WTC11 (cell line): ENCODE measurements around the gene SARS1. TPM values are rescaled to one million over a fixed set of nuclear protein-coding genes. Genes with fewer than 3 reads are reported as not detected.

ENCODE experiments used
- ATAC-seq: fragments of 200-7000 bp; cut with Tn5 transposase; 2 replicates; pipeline ENCODE4 v1.10.0; 2021; ENCODE audit warnings: mild to moderate bottlenecking, moderate library complexity
- CTCF ChIA-PET: fragments of 300-600 bp; sonication (Branson Sonifier 250); formaldehyde crosslinking; loops from one replicate; lab custom pipeline; 2021; ENCODE audit warnings: antibody characterized with exemption; lab: Charles Lee
- POLR2A ChIA-PET: fragments of 350-600 bp; sonication (Branson Sonifier 250); formaldehyde crosslinking; loops from one replicate; lab custom pipeline; 2021; ENCODE audit warnings: antibody characterized with exemption; lab: Charles Lee
- DNase-seq: peaks from one replicate; pipeline ENCODE4 v3.0.0; 2021; ENCODE audit warnings: low spot score
- H3K27ac Mint-ChIP-seq: 2 replicates; pipeline ENCODE4 v1.8.0; 2021; ENCODE audit warnings: mixed read lengths
- H3K27me3 Mint-ChIP-seq: 2 replicates; pipeline ENCODE4 v1.8.0; 2021; ENCODE audit warnings: low read depth, mild to moderate bottlenecking, moderate library complexity, mixed read lengths
- H3K36me3 Mint-ChIP-seq: 2 replicates; pipeline ENCODE4 v1.8.0; 2021; ENCODE audit warnings: mixed read lengths
- H3K4me1 Mint-ChIP-seq: 2 replicates; pipeline ENCODE4 v1.8.0; 2022; ENCODE audit warnings: mixed read lengths
- H3K4me3 Mint-ChIP-seq: 2 replicates; pipeline ENCODE4 v1.8.0; 2021; ENCODE audit warnings: mild to moderate bottlenecking, moderate library complexity, mixed read lengths
- H3K9me3 Mint-ChIP-seq: 2 replicates; pipeline ENCODE4 v1.8.0; 2021; ENCODE audit warnings: mixed read lengths
- ATF3 ChIP-seq: sonication (generic); formaldehyde crosslinking; conservative IDR thresholded peaks from 2 replicates; pipeline ENCODE4 v1.8.1; 2022; ENCODE audit warnings: mild to moderate bottlenecking, missing genetic modification reagents
- ELF4 ChIP-seq: sonication (generic); formaldehyde crosslinking; IDR thresholded peaks from 2 replicates; pipeline ENCODE4 v1.8.1; 2022; ENCODE audit warnings: low read depth, mild to moderate bottlenecking, moderate library complexity, missing genetic modification reagents
- HMGXB4 ChIP-seq: sonication (generic); formaldehyde crosslinking; IDR thresholded peaks from 2 replicates; pipeline ENCODE4 v1.8.1; 2023; ENCODE audit warnings: mild to moderate bottlenecking, moderate library complexity, missing genetic modification reagents
- IRF2 ChIP-seq: sonication (generic); formaldehyde crosslinking; IDR thresholded peaks from 2 replicates; pipeline ENCODE4 v1.8.0; 2022; ENCODE audit warnings: low read depth, missing genetic modification reagents, borderline replicate concordance
- KAT7 ChIP-seq: sonication (generic); formaldehyde crosslinking; IDR thresholded peaks from 2 replicates; pipeline ENCODE4 v1.8.1; 2023; ENCODE audit warnings: missing genetic modification reagents, mild to moderate bottlenecking, borderline replicate concordance
- NFATC4 ChIP-seq: fragments of 250-450 bp; sonication (Bioruptor Pico); IDR thresholded peaks from 2 replicates; pipeline ENCODE4 v1.9.0; 2021; ENCODE audit warnings: mild to moderate bottlenecking
- NFE2L1 ChIP-seq: sonication (generic); formaldehyde crosslinking; IDR thresholded peaks from 2 replicates; pipeline ENCODE4 v1.8.1; 2023; ENCODE audit warnings: missing genetic modification reagents
- NR3C1 ChIP-seq: sonication (generic); formaldehyde crosslinking; conservative IDR thresholded peaks from 2 replicates; pipeline ENCODE4 v1.8.1; 2023; ENCODE audit warnings: low read depth, mild to moderate bottlenecking, missing genetic modification reagents
- RORB ChIP-seq: fragments of 250-450 bp; sonication (Bioruptor Pico); IDR thresholded peaks from 2 replicates; pipeline ENCODE4 v1.9.0; 2021; ENCODE audit warnings: mild to moderate bottlenecking
- SMAD4 ChIP-seq: sonication (generic); formaldehyde crosslinking; IDR thresholded peaks from 2 replicates; pipeline ENCODE4 v1.8.0; 2022; ENCODE audit warnings: mild to moderate bottlenecking, missing genetic modification reagents
- TCF7 ChIP-seq: sonication (generic); formaldehyde crosslinking; IDR thresholded peaks from 2 replicates; pipeline ENCODE4 v1.8.0; 2022; ENCODE audit warnings: mild to moderate bottlenecking, low read depth, missing genetic modification reagents, moderate library complexity
- ZBTB21 ChIP-seq: sonication (generic); formaldehyde crosslinking; IDR thresholded peaks from 2 replicates; pipeline ENCODE4 v1.8.1; 2023; ENCODE audit warnings: mild to moderate bottlenecking, missing genetic modification reagents, borderline replicate concordance
- ZNF121 ChIP-seq: sonication (generic); formaldehyde crosslinking; IDR thresholded peaks from 2 replicates; pipeline ENCODE4 v1.8.0; 2023; ENCODE audit warnings: missing genetic modification reagents
- ZNF263 ChIP-seq: sonication (generic); formaldehyde crosslinking; IDR thresholded peaks from 2 replicates; pipeline ENCODE4 v1.8.1; 2022; ENCODE audit warnings: low read depth, mild to moderate bottlenecking, moderate library complexity, missing genetic modification reagents
- ZNF396 ChIP-seq: fragments of 250-450 bp; sonication (Bioruptor Pico); IDR thresholded peaks from 2 replicates; pipeline ENCODE4 v1.8.0; 2021; ENCODE audit warnings: mild to moderate bottlenecking, moderate library complexity, borderline replicate concordance
- ZNF416 ChIP-seq: fragments of 250-450 bp; sonication (Bioruptor Pico); IDR thresholded peaks from 2 replicates; pipeline ENCODE4 v1.9.0; 2021; ENCODE audit warnings: mild to moderate bottlenecking, inconsistent platforms
- ZNF423 ChIP-seq: fragments of 250-450 bp; sonication (Bioruptor Pico); IDR thresholded peaks from 2 replicates; pipeline ENCODE4 v2.1.2; 2022; ENCODE audit warnings: mild to moderate bottlenecking, moderate library complexity
- total RNA-seq: library from RNA; stranded (reverse); gene quantifications from 3 replicates; pipeline ENCODE4 v1.2.3, GENCODE V29; 2021
- TF ChIP-seq, protein P1 (sequence below): sonication (generic); formaldehyde crosslinking; IDR thresholded peaks from 2 replicates; pipeline ENCODE4 v1.8.0; 2022; ENCODE audit warnings: mild to moderate bottlenecking, missing genetic modification reagents
- TF ChIP-seq, protein P2 (sequence below): sonication (generic); formaldehyde crosslinking; IDR thresholded peaks from 2 replicates; pipeline ENCODE4 v1.8.1; 2023; ENCODE audit warnings: mild to moderate bottlenecking, missing genetic modification reagents, moderate library complexity
- TF ChIP-seq, protein P3 (sequence below): sonication (generic); formaldehyde crosslinking; IDR thresholded peaks from 2 replicates; pipeline ENCODE4 v1.8.1; 2023; ENCODE audit warnings: mild to moderate bottlenecking, missing genetic modification reagents, borderline replicate concordance
- TF ChIP-seq, protein P4 (sequence below): sonication (generic); formaldehyde crosslinking; IDR thresholded peaks from 2 replicates; pipeline ENCODE4 v1.8.1; 2022; ENCODE audit warnings: mild to moderate bottlenecking, moderate library complexity, missing genetic modification reagents

Gene SARS1
- total RNA-seq, 1 experiment from 2014 or later, result 149 TPM

- no peak overlapping the region for H3K27ac Mint-ChIP-seq
- ATAC-seq (no peak), DNase-seq (no peak)
- H3K36me3 Mint-ChIP-seq, result no peaks in the 10 kb centered on the region; the same call in 1 of the 2 replicates
- TF ChIP-seq ELF4 (CRISPR knock-in tag), result no peak
- TF ChIP-seq NFATC4 (CRISPR knock-in tag), result no peak
- TF ChIP-seq ATF3 (CRISPR knock-in tag), result no peak
- TF ChIP-seq ZNF396, result no peak
- no peak for TF ChIP-seq NR3C1 (CRISPR knock-in tag)
- TF ChIP-seq ZNF423 (CRISPR knock-in tag), result no peak
- TF ChIP-seq TCF7, result no peak
- TF ChIP-seq ZBTB21 (CRISPR knock-in tag), result no peak
- TF ChIP-seq ZNF416 (CRISPR knock-in tag), result no peak
- no peak for TF ChIP-seq NFE2L1
- TF ChIP-seq HMGXB4 (CRISPR knock-in tag), result no peak
- TF ChIP-seq SMAD4 (CRISPR knock-in tag), result no peak
- TF ChIP-seq IRF2 (CRISPR knock-in tag), result no peak
- TF ChIP-seq, protein P1, sequence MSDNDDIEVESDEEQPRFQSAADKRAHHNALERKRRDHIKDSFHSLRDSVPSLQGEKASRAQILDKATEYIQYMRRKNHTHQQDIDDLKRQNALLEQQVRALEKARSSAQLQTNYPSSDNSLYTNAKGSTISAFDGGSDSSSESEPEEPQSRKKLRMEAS (CRISPR knock-in tag), result no peak
- no peak for TF ChIP-seq KAT7 (CRISPR knock-in tag)
- H3K4me1 Mint-ChIP-seq, result peaks cover 21% of the 10 kb centered on the region
- H3K4me3 Mint-ChIP-seq, result no peak overlapping the region
- ChIA-PET POLR2A (no interaction called here), CTCF (interaction anchor here (0.6 to 2.7 kb wide), 6 partner anchors 8 to 270 kb away, joined by 3 to 35 read pairs (median 12); partner anchors contain the start of genes CYB561D1 and SORT1)
- H3K9me3 Mint-ChIP-seq, result no peaks in the 10 kb centered on the region
- no peaks in the 10 kb centered on the region for H3K27me3 Mint-ChIP-seq
Observed at GRCh38 chr1:109262231-109263055, 48.7 kb downstream of the SARS1 start.

DNA sequence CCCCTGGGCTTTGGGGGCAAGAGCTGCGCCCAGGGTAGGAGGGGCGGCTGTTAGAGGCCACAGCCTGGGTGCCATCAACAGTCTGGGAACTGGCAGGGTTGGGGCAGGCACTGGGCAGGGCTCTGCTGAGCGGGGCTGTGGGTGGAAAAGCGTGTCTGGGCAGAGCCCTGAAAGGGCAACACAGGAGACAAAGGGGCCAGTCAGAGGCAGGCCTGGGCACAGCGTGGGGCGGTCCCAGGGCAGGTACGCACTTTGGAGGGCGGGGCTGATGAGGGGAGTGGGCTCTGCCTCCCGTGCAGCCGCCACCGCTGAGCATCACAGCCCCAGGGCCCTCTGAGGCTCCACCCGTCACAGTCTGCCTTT, 49.5 kb downstream of the SARS1 start:
- DNase-seq (no peak), ATAC-seq (peak; percentile 43)
- Mint-ChIP-seq H3K27ac (no peak overlapping the region), H3K9me3 (no peaks in the 10 kb centered on the region), H3K27me3 (no peaks in the 10 kb centered on the region), H3K36me3 (peaks cover 2% of the 10 kb centered on the region; the same call in 1 of the 2 replicates), H3K4me1 (peaks cover 21% of the 10 kb centered on the region), H3K4me3 (no peak overlapping the region)
- ChIA-PET POLR2A (interaction anchor here (0.6 to 1.0 kb wide), 2 partner anchors 22 to 62 kb away, joined by 3 read pairs; no protein-coding TSS in a partner anchor), CTCF (interaction anchor here (0.6 to 2.7 kb wide), 16 partner anchors 9 to 269 kb away, joined by 3 to 35 read pairs (median 10); partner anchors contain the start of genes CELSR2, CYB561D1, PSRC1 and SORT1)
- TF ChIP-seq, protein P2, sequence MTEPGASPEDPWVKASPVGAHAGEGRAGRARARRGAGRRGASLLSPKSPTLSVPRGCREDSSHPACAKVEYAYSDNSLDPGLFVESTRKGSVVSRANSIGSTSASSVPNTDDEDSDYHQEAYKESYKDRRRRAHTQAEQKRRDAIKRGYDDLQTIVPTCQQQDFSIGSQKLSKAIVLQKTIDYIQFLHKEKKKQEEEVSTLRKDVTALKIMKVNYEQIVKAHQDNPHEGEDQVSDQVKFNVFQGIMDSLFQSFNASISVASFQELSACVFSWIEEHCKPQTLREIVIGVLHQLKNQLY (CRISPR knock-in tag), result no peak
- TF ChIP-seq ZNF121 (CRISPR knock-in tag) (no peak), RORB (CRISPR knock-in tag) (no peak), ZNF263 (CRISPR knock-in tag) (no peak)
- TF ChIP-seq, protein P3, sequence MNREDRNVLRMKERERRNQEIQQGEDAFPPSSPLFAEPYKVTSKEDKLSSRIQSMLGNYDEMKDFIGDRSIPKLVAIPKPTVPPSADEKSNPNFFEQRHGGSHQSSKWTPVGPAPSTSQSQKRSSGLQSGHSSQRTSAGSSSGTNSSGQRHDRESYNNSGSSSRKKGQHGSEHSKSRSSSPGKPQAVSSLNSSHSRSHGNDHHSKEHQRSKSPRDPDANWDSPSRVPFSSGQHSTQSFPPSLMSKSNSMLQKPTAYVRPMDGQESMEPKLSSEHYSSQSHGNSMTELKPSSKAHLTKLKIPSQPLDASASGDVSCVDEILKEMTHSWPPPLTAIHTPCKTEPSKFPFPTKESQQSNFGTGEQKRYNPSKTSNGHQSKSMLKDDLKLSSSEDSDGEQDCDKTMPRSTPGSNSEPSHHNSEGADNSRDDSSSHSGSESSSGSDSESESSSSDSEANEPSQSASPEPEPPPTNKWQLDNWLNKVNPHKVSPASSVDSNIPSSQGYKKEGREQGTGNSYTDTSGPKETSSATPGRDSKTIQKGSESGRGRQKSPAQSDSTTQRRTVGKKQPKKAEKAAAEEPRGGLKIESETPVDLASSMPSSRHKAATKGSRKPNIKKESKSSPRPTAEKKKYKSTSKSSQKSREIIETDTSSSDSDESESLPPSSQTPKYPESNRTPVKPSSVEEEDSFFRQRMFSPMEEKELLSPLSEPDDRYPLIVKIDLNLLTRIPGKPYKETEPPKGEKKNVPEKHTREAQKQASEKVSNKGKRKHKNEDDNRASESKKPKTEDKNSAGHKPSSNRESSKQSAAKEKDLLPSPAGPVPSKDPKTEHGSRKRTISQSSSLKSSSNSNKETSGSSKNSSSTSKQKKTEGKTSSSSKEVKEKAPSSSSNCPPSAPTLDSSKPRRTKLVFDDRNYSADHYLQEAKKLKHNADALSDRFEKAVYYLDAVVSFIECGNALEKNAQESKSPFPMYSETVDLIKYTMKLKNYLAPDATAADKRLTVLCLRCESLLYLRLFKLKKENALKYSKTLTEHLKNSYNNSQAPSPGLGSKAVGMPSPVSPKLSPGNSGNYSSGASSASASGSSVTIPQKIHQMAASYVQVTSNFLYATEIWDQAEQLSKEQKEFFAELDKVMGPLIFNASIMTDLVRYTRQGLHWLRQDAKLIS (CRISPR knock-in tag), result no peak
- TF ChIP-seq, protein P4, sequence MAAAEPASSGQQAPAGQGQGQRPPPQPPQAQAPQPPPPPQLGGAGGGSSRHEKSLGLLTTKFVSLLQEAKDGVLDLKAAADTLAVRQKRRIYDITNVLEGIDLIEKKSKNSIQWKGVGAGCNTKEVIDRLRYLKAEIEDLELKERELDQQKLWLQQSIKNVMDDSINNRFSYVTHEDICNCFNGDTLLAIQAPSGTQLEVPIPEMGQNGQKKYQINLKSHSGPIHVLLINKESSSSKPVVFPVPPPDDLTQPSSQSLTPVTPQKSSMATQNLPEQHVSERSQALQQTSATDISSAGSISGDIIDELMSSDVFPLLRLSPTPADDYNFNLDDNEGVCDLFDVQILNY, result no peak
